NCI-H2029 treated with DMSO at 0.1 percent for 48 hours (cell line): Measurements from ENCODE around the gene SMIM36.
"Not testable (repeated sequence)": the region's sequence is repeated elsewhere in the genome, so short reads cannot be mapped to it uniquely, and the experiment has no call there.

Experiments
- DNase-seq: peaks from one replicate; lab custom pipeline; 2025; lab: John Stamatoyannopoulos, UW

Gene SMIM36

DNA sequence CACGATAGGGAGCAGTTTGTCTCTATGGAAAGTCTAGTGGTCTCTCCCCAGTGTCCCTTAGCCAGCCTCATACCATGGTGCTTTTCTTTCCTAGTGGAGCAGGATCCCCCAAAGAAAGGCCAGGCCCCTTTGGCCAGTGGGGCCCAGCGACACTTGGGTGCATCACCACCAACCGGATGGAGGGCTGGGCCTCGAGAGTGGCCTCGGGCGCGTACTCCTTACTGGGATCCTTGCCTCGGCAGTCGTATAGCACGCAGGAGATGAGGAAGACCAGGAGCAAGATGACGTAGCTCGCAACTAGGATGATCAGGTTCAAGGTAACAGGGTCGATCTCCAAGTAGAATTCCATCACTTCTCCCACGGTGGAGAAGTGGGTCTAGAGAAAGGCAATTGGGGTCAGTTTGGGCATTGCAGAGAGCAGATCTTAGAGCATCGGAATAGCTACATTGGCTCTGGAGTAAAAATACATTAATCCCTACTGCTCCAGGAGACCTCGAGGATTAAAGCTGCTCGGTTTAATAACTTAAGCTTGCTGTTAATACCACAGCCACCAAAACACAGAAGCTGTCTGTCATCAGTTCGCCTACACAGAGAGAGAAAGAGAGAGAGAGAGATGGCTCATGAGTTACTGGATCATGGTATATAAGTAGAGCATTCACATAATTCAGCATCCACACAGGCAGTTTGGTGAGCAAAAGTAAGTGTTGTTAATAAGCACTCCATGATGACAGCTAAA is at the start of gene SMIM36:
SMIM36 (minus strand) TSS at position 467 of the 736 bp plus-strand sequence.
- no peak for DNase-seq

DNA sequence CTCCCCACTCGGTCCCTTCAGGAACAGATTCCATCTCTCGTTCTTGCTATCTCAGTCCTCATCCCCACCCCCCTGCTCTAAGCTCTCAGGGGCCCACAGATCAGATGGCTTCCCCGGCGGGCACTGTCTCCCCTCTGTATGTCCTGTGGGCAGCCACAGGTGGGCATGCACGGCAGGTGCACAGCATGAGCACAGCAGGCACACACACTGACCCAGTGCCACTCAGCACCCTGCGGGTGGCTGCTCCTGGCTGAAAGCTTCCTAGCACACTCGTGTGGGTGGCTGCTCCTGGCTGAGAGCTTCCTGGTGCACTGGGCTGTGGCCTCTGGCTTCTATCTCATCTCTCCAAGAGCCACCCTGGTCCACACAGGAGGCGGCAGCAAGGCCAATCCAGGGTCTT is 44.5 kb upstream of the SMIM36 start:
- DNase-seq, result no peak

DNA sequence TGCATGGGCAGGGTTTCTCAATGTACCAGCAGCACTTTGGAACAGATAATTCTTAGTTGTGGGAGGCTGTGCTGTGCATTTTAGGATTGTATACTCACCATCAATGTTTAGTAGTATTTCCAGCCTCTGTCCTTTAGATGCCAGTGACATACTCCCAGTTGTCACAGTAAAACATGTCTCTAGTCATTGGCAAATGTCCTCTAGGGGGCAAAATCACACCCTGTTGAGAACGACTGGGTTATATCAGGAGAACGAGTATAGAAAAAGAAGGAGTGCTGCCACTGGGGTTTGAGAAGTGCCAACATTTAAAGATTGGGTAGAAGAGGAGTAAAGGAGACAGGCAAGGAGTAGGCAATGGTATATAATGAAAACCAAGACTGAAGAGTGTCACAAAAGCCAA is 37.9 kb upstream of the SMIM36 start:
- peak; percentile 1 for DNase-seq

DNA sequence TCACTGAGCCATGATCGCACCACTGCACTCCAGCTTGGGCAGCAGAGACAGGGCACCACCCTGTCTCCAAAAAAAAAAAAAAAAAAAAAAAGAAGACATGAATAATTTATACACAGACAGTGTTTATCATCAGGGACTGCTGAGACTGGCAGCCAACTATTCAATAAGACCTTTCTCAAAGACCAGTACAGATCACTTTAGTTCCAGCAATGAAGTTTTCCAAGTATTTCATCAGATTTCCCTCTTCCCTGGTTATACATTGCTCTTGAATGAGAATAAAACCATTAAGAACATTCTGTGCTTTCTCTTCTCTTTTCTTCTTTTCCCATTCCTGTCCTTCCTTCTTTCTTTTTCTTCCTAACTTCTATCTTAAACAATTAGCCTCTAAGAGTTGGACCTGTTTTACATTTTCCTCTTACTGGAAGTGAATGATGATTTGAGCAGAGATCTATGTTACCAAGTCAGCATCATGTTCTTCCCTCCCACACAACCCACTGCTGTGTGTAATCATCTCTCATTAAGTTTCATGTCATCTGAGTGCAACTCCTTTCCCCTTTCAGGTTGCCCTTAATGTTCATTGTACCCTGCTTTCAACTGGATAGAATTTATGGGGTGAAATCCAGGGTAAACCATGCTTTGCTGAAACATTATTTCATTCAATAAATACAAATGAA is 35.9 kb upstream of the SMIM36 start:
- no peak for DNase-seq

DNA sequence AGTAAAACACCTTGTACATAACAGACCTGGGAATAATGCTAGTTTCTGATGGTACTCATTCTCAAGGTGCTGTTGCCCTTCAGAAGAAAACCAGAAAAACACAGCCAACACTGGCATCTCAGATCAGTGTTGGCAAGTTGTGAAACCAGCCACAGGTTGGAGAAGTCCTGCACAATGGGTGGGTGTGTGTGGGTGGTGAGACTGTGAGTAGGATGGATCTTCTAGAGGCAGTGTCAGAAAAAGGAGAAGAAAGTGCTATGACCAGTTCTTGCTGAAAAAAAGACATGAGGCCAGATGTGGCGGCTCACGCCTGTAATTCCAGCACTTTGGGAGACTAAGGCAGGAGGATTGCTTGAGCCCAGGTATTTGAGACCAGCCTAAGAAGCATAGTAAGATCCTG is 35.2 kb upstream of the SMIM36 start:
- no peak for DNase-seq

GRCh38 chr17:55545806-55546205 is 34.6 kb upstream of the SMIM36 start:
- DNase-seq, result no peak

GRCh38 chr17:55543709-55544108 is 32.5 kb upstream of the SMIM36 start:
- DNase-seq, result no peak

DNA sequence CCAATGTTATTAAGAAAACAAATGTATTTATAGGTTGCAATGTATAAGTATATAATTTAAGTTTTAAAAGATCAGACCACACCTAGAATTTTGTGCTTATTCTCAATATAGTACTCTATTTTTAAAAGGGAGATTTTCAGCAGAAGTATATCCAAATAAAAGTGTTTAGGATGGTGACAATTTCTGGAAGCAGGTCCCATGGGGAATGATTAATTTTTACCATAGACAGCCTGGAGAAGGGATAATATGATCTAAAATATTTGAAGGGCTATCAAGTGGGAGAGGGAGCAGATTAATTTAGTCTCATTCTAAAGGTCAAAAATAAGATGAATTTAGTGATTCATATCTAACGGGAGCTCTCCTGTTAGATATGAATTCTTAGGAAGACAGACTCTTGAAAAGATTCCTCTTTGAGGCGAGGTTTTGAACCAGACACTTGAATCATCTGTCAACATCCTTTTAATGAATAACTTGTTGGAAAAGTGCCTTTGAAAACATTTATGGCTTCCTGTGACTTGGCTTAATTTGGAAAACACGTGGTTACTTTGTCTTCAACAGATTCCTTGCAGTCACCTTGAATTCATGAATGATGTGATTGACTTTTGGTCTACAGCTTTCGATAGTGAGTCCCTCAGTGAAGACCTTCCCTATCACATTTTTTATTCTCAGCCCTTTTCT is 29.3 kb upstream of the SMIM36 start:
- DNase-seq, result no peak

DNA sequence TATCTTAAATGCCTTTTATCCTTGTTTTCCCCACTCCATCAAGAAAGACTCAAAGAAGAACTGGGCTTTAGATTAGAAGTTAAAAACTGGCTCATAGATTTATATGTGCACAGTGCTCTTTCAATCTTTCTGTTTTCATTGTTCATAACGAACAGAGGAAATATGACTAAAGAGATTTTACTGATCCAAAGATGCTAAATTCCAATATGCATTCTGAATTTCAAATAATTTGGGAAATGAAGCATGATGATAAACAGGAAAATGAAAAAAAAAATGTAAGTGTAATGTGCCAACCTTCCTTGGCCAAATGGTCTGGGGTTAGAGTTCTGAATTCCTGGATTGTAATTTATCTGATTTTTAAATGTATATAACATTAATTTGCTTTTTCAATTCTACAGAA is 25.0 kb upstream of the SMIM36 start:
- DNase-seq, result no peak

DNA sequence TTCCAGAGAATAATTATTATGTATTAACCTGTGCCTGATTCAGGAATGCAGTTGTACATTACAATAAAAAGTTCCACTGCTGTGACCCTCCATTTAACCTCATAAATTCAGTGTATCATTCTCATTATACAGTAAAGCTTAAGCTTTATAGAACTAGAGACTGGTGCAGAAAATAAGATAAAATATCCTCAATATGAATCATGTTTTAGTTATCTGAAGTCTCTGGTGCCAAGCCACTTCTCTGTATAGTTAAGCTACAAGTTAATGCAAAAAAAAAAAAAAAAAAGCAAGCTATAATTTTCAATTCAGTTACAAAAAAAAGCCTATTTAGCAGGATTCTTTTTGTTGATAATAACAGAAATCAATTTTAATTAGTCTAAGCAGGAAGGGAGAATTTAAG is 22.4 kb upstream of the SMIM36 start:
- no peak for DNase-seq

GRCh38 chr17:55532670-55533069 is 21.4 kb upstream of the SMIM36 start:
- DNase-seq, result no peak

DNA sequence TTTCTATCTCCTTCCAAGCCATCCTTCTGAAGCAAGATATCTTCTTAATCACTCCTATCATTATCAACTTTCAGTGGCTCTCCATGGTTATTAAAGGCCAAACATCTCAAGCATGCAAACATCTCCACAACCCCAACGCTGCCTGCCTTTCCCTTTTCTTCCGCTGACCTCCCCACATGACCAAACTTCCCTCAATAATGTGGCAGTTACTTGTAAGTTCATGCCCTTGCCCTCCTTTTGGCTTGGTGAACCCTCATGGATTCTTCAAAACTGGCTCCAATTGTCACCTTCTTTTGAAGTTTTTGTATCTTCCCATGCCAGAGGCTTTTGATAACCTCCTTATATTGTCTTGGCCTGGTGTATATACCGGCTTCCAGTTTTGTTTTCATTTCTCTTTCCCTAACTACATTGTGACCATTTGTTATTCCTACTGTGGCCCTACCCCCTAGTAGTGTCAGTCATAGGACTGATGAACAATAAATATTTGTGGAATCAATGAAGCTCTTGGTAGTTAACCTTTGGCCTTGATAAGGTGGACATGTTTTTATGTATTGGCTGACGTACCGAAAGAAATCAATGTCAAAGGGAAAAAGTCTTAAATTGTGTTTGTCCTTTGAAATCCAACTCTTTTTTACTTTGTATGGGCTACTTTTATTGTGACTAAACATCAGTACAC is 19.9 kb upstream of the SMIM36 start:
- DNase-seq, result no peak

- DNase-seq, result no peak
Observed at GRCh38 chr17:55530064-55530463, 18.8 kb upstream of the SMIM36 start.

DNA sequence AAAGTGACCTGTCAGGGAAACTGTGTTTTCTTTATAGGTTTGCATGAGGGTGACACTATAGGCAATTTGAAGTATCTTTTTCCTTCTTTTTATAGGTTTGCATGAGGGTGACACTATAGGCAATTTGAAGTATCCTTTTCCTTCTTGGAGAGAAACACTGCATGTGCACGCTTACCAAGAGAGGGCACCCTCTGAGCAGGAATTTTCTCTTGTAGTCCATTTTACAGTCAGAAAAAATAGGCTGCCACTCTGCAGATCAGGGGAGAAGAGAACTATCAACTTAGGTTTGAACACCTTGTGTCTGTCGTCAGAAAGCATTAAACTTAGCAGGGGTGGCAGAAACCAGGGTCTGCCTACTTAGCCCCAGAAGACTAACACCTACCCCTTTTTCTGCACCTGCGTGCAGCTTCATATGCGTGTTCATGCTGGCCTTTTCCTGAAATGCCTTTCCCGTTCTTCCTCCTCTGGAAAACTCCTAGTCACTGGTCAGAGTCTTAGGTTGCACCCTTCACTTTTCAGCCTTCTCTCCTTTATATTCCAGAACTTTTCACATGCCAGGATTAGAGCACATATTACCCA is 16.4 kb upstream of the SMIM36 start:
- peak; percentile 43 for DNase-seq

DNA sequence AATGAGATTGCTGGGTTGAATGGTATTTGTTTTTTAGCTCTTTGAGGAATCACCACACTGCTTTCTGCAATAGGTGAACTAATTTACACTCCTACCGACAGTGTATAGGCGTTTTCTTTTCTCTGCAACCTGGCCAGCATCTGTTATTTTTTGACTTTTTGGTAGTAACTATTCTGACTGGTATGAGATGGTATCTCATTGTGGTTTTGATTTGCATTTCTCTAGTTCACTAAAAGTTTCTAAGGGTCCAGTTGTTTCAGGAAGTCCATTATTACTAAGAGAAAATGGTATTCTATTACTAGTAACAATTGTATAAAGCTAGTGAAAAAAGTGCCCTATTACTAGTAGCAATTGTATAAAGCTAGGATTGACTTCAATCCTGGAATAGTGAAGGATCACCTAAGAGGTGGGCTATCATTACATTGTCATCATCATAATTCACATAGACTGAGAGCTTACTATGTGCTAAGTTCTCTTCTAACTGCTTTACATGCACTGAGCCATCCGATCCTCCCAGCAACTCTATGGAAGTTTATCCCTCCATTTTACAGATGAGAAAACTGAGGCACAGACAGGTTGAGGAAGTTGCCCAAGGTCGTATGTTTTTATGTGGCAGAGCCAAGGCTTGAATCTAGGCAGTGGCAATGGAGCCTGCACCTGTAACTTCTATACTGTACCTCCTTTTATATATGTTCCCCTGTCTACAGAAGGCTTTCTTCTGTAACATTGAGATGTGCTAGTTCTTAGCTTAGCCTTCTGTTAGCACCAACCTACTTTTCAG is 13.4 kb upstream of the SMIM36 start:
- no peak for DNase-seq

- not testable (repeated sequence) for DNase-seq
Observed at GRCh38 chr17:55523032-55523431, 11.8 kb upstream of the SMIM36 start.

GRCh38 chr17:55521186-55521585 is 9.9 kb upstream of the SMIM36 start:
- no peak for DNase-seq

GRCh38 chr17:55520402-55520801 is 9.2 kb upstream of the SMIM36 start:
- DNase-seq, result no peak

DNA sequence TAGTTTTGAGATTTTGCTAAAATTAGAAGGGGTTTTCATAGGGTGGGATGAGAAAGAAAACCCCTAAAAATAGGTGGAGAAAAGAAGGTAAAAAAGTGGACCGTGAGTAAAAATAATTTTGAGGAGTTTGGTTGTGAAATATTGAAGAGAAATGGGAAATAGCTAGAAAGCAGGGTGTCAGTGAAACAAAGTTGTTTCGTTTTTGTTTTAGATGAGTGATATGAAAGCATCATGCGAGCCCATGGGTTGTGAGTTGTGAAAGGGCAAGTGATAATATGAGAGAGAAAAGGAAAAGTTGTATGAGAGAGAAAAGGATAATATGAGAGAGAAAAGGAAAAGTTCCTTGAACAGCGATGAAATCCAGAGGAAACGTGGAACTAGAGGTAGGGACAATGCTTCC is 7.3 kb upstream of the SMIM36 start:
- no peak for DNase-seq

GRCh38 chr17:55513885-55514590 is 2.8 kb upstream of the SMIM36 start:
- peak; percentile 25 for DNase-seq

- DNase-seq, result not testable (repeated sequence)
Observed at GRCh38 chr17:55507669-55508068, 3.6 kb downstream of the SMIM36 start.
